ENCODE data around the gene NDUFS5.
A peak's percentile ranks its signal among the peaks of the same experiment; 100 is the strongest.
"Not testable (repeated sequence)": the region's sequence is repeated elsewhere in the genome, so short reads cannot be mapped to it uniquely, and the experiment has no call there.

NDUFS5 gene

GRCh38 chr1:39036678-39037077 lies 10.5 kb downstream of the NDUFS5 start:
- Mint-ChIP-seq H3K27ac (no peak overlapping the region), H3K9me3 (no peaks in the 10 kb centered on the region), H3K4me1 (peaks cover 4 to 6% of the 10 kb centered on the region in 2 donors), H3K4me3 (no peak overlapping the region), H3K27me3 (no peaks in the 10 kb centered on the region), H3K36me3 (peaks cover 44 to 53% of the 10 kb centered on the region in 2 donors)
- DNase-seq, result no peak
- no peak for ATAC-seq (replicated peaks)

GRCh38 chr1:39043513-39043912 lies 17.4 kb downstream of the NDUFS5 start:
- no peaks in the 10 kb centered on the region for H3K27me3 Mint-ChIP-seq
- no peak for ATAC-seq (replicated peaks)
- H3K9me3 Mint-ChIP-seq, result peaks cover 2 to 7% of the 10 kb centered on the region in 2 donors
- no peak for DNase-seq
- peaks cover 23 to 40% of the 10 kb centered on the region in 2 donors for H3K36me3 Mint-ChIP-seq
- peak overlapping the region; percentile 60 for H3K27ac Mint-ChIP-seq
- H3K4me1 Mint-ChIP-seq, result peaks cover 13 to 18% of the 10 kb centered on the region in 2 donors
- no peak overlapping the region for H3K4me3 Mint-ChIP-seq

- ATAC-seq (replicated peaks), result peak in 1 of 2 donors; percentile 43
- Mint-ChIP-seq H3K27ac (no peak overlapping the region), H3K27me3 (no peaks in the 10 kb centered on the region), H3K9me3 (peaks cover 2 to 7% of the 10 kb centered on the region in 2 donors), H3K36me3 (peaks cover 20 to 34% of the 10 kb centered on the region in 2 donors), H3K4me3 (no peak overlapping the region), H3K4me1 (peaks cover 13 to 18% of the 10 kb centered on the region in 2 donors)
- DNase-seq, result no peak
Observed at GRCh38 chr1:39044762-39045161, 18.6 kb downstream of the NDUFS5 start.

GRCh38 chr1:39045231-39045630 lies 19.1 kb downstream of the NDUFS5 start:
- DNase-seq, result no peak
- H3K4me1 Mint-ChIP-seq, result peaks cover 13 to 18% of the 10 kb centered on the region in 2 donors

GRCh38 chr1:39046613-39047210 lies 20.6 kb downstream of the NDUFS5 start:
- Mint-ChIP-seq H3K9me3 (peaks cover 2 to 7% of the 10 kb centered on the region in 2 donors), H3K36me3 (peaks cover 24 to 37% of the 10 kb centered on the region in 2 donors), H3K27me3 (no peaks in the 10 kb centered on the region), H3K4me1 (peaks cover 16 to 28% of the 10 kb centered on the region in 2 donors), H3K27ac (no peak overlapping the region), H3K4me3 (no peak overlapping the region)
- ATAC-seq (replicated peaks), result no peak
- no peak for DNase-seq

More at GRCh38 chr1:39045231-39045630, 19.1 kb downstream of the NDUFS5 start:
- peaks cover 2 to 7% of the 10 kb centered on the region in 2 donors for H3K9me3 Mint-ChIP-seq
- no peaks in the 10 kb centered on the region for H3K27me3 Mint-ChIP-seq
- no peak for ATAC-seq (replicated peaks)
- H3K27ac Mint-ChIP-seq, result no peak overlapping the region
- H3K4me3 Mint-ChIP-seq, result no peak overlapping the region
- peaks cover 24 to 32% of the 10 kb centered on the region in 2 donors for H3K36me3 Mint-ChIP-seq

GRCh38 chr1:39047374-39048229 lies 21.5 kb downstream of the NDUFS5 start:
- ATAC-seq (replicated peaks) (peak; percentile 42 to 76), DNase-seq (no peak)
- H3K36me3 Mint-ChIP-seq, result peaks cover 22 to 37% of the 10 kb centered on the region in 2 donors
- H3K9me3 Mint-ChIP-seq, result peaks cover 2 to 7% of the 10 kb centered on the region in 2 donors
- peaks cover 16 to 28% of the 10 kb centered on the region in 2 donors for H3K4me1 Mint-ChIP-seq
- H3K27ac Mint-ChIP-seq, result no peak overlapping the region
- no peak overlapping the region for H3K4me3 Mint-ChIP-seq
- H3K27me3 Mint-ChIP-seq, result no peaks in the 10 kb centered on the region

GRCh38 chr1:39048745-39049370 lies 22.7 kb downstream of the NDUFS5 start:
- Mint-ChIP-seq H3K27ac (no peak overlapping the region), H3K27me3 (no peaks in the 10 kb centered on the region), H3K36me3 (peaks cover 11 to 26% of the 10 kb centered on the region in 2 donors), H3K9me3 (peaks cover 0 to under 1% of the 10 kb centered on the region in 2 donors), H3K4me3 (no peak overlapping the region), H3K4me1 (peaks cover 10 to 21% of the 10 kb centered on the region in 2 donors)
- DNase-seq (no peak), ATAC-seq (replicated peaks) (peak in 1 of 2 donors; percentile 33)

- Mint-ChIP-seq H3K4me3 (no peak overlapping the region), H3K27me3 (no peaks in the 10 kb centered on the region), H3K27ac (no peak overlapping the region), H3K4me1 (peaks cover 3 to 11% of the 10 kb centered on the region in 2 donors), H3K9me3 (no peaks in the 10 kb centered on the region), H3K36me3 (peaks cover 9 to 15% of the 10 kb centered on the region in 2 donors)
- ATAC-seq (replicated peaks) (no peak), DNase-seq (no peak)
Observed at GRCh38 chr1:39050001-39050400, 23.9 kb downstream of the NDUFS5 start.

GRCh38 chr1:39051193-39051850 lies 25.2 kb downstream of the NDUFS5 start:
- H3K4me3 Mint-ChIP-seq; H3K27ac Mint-ChIP-seq; DNase-seq; H3K9me3 Mint-ChIP-seq; ATAC-seq (replicated peaks); H3K27me3 Mint-ChIP-seq: not testable (repeated sequence)
- H3K36me3 Mint-ChIP-seq, result peaks cover 9 to 14% of the 10 kb centered on the region in 2 donors
- H3K4me1 Mint-ChIP-seq, result peaks cover 3 to 11% of the 10 kb centered on the region in 2 donors

GRCh38 chr1:39051956-39052355 lies 25.8 kb downstream of the NDUFS5 start:
- no peak for ATAC-seq (replicated peaks)
- no peak overlapping the region for H3K27ac Mint-ChIP-seq

GRCh38 chr1:39055213-39055710 lies 29.1 kb downstream of the NDUFS5 start:
- DNase-seq; H3K27me3 Mint-ChIP-seq; H3K9me3 Mint-ChIP-seq; H3K36me3 Mint-ChIP-seq; H3K4me3 Mint-ChIP-seq; ATAC-seq (replicated peaks); H3K27ac Mint-ChIP-seq: not testable (repeated sequence)
- H3K4me1 Mint-ChIP-seq, result peaks cover 3 to 11% of the 10 kb centered on the region in 2 donors

More at GRCh38 chr1:39051956-39052355, 25.8 kb downstream of the NDUFS5 start:
- no peak for DNase-seq
- Mint-ChIP-seq H3K27me3 (no peaks in the 10 kb centered on the region), H3K4me3 (no peak overlapping the region), H3K9me3 (no peaks in the 10 kb centered on the region), H3K36me3 (peaks cover 7 to 8% of the 10 kb centered on the region in 2 donors), H3K4me1 (peaks cover 3 to 11% of the 10 kb centered on the region in 2 donors)

GRCh38 chr1:39061516-39061915 lies 35.4 kb downstream of the NDUFS5 start:
- H3K36me3 Mint-ChIP-seq; H3K4me1 Mint-ChIP-seq; H3K4me3 Mint-ChIP-seq; H3K27ac Mint-ChIP-seq; H3K9me3 Mint-ChIP-seq; ATAC-seq (replicated peaks); H3K27me3 Mint-ChIP-seq; DNase-seq: not testable (repeated sequence)

- Mint-ChIP-seq H3K36me3 (peaks cover 0 to 2% of the 10 kb centered on the region in 2 donors), H3K27ac (no peak overlapping the region), H3K9me3 (no peaks in the 10 kb centered on the region), H3K4me3 (no peak overlapping the region), H3K27me3 (no peaks in the 10 kb centered on the region), H3K4me1 (no peaks in the 10 kb centered on the region)
- ATAC-seq (replicated peaks) (no peak), DNase-seq (no peak)
Observed at GRCh38 chr1:39061951-39062350, 35.8 kb downstream of the NDUFS5 start.

- Mint-ChIP-seq H3K4me1 (no peaks in the 10 kb centered on the region), H3K36me3 (peaks cover 0 to 2% of the 10 kb centered on the region in 2 donors), H3K27ac (no peak overlapping the region), H3K27me3 (no peaks in the 10 kb centered on the region), H3K4me3 (no peak overlapping the region), H3K9me3 (no peaks in the 10 kb centered on the region)
- ATAC-seq (replicated peaks) (no peak), DNase-seq (no peak)
Observed at GRCh38 chr1:39063191-39063590, 37.0 kb downstream of the NDUFS5 start.

All from stimulated activated naive B cell treated with anti-CD40 and anti-IgM and Interleukin-4, amounts not matched to agents 10 μg/mL and 1 μg/mL and 100 μg/mL, for 72 hours (primary cell).